Hepatic stellate cell (primary cell): Measurements from ENCODE around the gene MED12L.

ENCODE experiments used
- DNase-seq: peaks from one replicate; pipeline ENCODE4 v3.0.0; 2011; ENCODE audit warnings: low spot score

The MED12L gene

GRCh38 chr3:151091685-151092345 lies 6.4 kb downstream of the MED12L start:
- DNase-seq = no peak

- DNase-seq = no peak
These were observed 7.7 kb downstream of the MED12L start for GRCh38 chr3:151093148-151093547.

- DNase-seq = no peak
These were observed 8.4 kb downstream of the MED12L start for GRCh38 chr3:151093905-151094304.

- DNase-seq = no peak
These were observed 11.3 kb downstream of the MED12L start for GRCh38 chr3:151096716-151097115.

- DNase-seq = no peak
These were observed 14.6 kb downstream of the MED12L start for GRCh38 chr3:151100076-151100475.

- no peak for DNase-seq
These were observed 16.0 kb downstream of the MED12L start for GRCh38 chr3:151101270-151101969.

GRCh38 chr3:151106311-151106710 lies 20.8 kb downstream of the MED12L start:
- no peak for DNase-seq

GRCh38 chr3:151107177-151107576 lies 21.7 kb downstream of the MED12L start:
- no peak for DNase-seq

- DNase-seq = no peak
These were observed 22.2 kb downstream of the MED12L start for GRCh38 chr3:151107701-151108100.

GRCh38 chr3:151109286-151109800 lies 23.9 kb downstream of the MED12L start:
- DNase-seq = no peak

- no peak for DNase-seq
These were observed 27.3 kb downstream of the MED12L start for GRCh38 chr3:151112731-151113130.

- DNase-seq = no peak
These were observed 27.9 kb downstream of the MED12L start for GRCh38 chr3:151113343-151113742.

- DNase-seq = no peak
These were observed 31.6 kb downstream of the MED12L start for GRCh38 chr3:151117047-151117446.

- DNase-seq = no peak
These were observed 33.7 kb downstream of the MED12L start for GRCh38 chr3:151119188-151119587.

- no peak for DNase-seq
These were observed 34.9 kb downstream of the MED12L start for GRCh38 chr3:151120409-151120808.

GRCh38 chr3:151121016-151121415 lies 35.6 kb downstream of the MED12L start:
- DNase-seq = no peak

- DNase-seq = no peak
These were observed 38.4 kb downstream of the MED12L start for GRCh38 chr3:151123827-151124226.

GRCh38 chr3:151124476-151124875 lies 39.0 kb downstream of the MED12L start:
- no peak for DNase-seq

GRCh38 chr3:151130428-151130827 lies 45.0 kb downstream of the MED12L start:
- DNase-seq = no peak

- no peak for DNase-seq
These were observed 47.7 kb downstream of the MED12L start for GRCh38 chr3:151133175-151133574.

- DNase-seq = no peak
These were observed 48.5 kb downstream of the MED12L start for GRCh38 chr3:151133917-151134450.

- DNase-seq = no peak
These were observed 50.3 kb downstream of the MED12L start for GRCh38 chr3:151135541-151136337.
